Left ventricle myocardium inferior (tissue), 1 donor: Measurements from ENCODE around the gene FAM135A. TPM values are rescaled to one million over a fixed set of nuclear protein-coding genes. Genes with fewer than 3 reads are reported as not detected.

ENCODE experiments used
- DNase-seq: peaks from one replicate; pipeline ENCODE4 v3.0.0-alpha.2; 2020
- H3K27ac ChIP-seq: fragments of 200-600 bp; replicated peaks from 2 replicates; pipeline ENCODE4 v1.8.0; 2021
- H3K27me3 ChIP-seq: fragments of 200-600 bp; 2 replicates; pipeline ENCODE4 v1.8.0; 2021; ENCODE audit warnings: low read depth
- H3K36me3 ChIP-seq: fragments of 200-600 bp; 2 replicates; pipeline ENCODE4 v1.8.0; 2021
- H3K4me1 ChIP-seq: fragments of 200-600 bp; 2 replicates; pipeline ENCODE4 v1.8.0; 2021
- H3K4me3 ChIP-seq: fragments of 200-600 bp; 2 replicates; pipeline ENCODE4 v1.8.0; 2021; ENCODE audit warnings: mild to moderate bottlenecking, moderate library complexity
- H3K9me3 ChIP-seq: fragments of 200-600 bp; replicated peaks from 2 replicates; pipeline ENCODE4 v1.8.0; 2021
- CTCF ChIP-seq: fragments of 200-600 bp; IDR thresholded peaks from 2 replicates; pipeline ENCODE4 v1.8.0; 2021; ENCODE audit warnings: antibody characterized with exemption, mild to moderate bottlenecking, borderline replicate concordance
- intact Hi-C: fragments of 100-400 bp; cut with micrococcal nuclease; formaldehyde crosslinking; loops from one replicate; pipeline ENCODE4 v1.11.0; 2022
- total RNA-seq: library from RNA; stranded (reverse); fragmentation: NEBNext Ultra II Directional; extraction: Animal tissue kit (Norgen Biotek cat#: 25700); gene quantifications from one replicate; pipeline ENCODE4 v1.2.1, GENCODE V29; 2021
- donor health status: DM: no; HTN: yes; CAD: no; lungs with severe emphysema.

FAM135A gene
- total RNA-seq, 1 donor from 2014 or later = 14.5 TPM

- Histone ChIP-seq H3K27me3 (no peaks in the 10 kb centered on the region), H3K27ac (no peak overlapping the region), H3K4me3 (no peak overlapping the region), H3K4me1 (no peaks in the 10 kb centered on the region), H3K36me3 (peaks cover 11% of the 10 kb centered on the region), H3K9me3 (no peaks in the 10 kb centered on the region)
- DNase-seq = no peak
- intact Hi-C loops = no loop called here
- TF ChIP-seq CTCF = no peak
These were observed 105.4 kb downstream of the FAM135A start for GRCh38 chr6:70518723-70519122.

- Histone ChIP-seq H3K27me3 (no peaks in the 10 kb centered on the region), H3K27ac (no peak overlapping the region), H3K9me3 (no peaks in the 10 kb centered on the region), H3K4me3 (no peak overlapping the region), H3K4me1 (no peaks in the 10 kb centered on the region), H3K36me3 (peaks cover 18% of the 10 kb centered on the region)
- peak; percentile 32 for TF ChIP-seq CTCF
- intact Hi-C loops = no loop called here
- no peak for DNase-seq
These were observed 107.3 kb downstream of the FAM135A start for GRCh38 chr6:70520575-70520974.

- Histone ChIP-seq H3K4me3 (no peak overlapping the region), H3K36me3 (peaks cover 40% of the 10 kb centered on the region), H3K9me3 (no peaks in the 10 kb centered on the region), H3K4me1 (no peaks in the 10 kb centered on the region), H3K27ac (no peak overlapping the region), H3K27me3 (no peaks in the 10 kb centered on the region)
- intact Hi-C loops = no loop called here
- DNase-seq = no peak
- no peak for TF ChIP-seq CTCF
These were observed 111.5 kb downstream of the FAM135A start for GRCh38 chr6:70524721-70525286.

GRCh38 chr6:70527071-70527737 lies 113.9 kb downstream of the FAM135A start:
- Histone ChIP-seq H3K36me3 (peaks cover 45% of the 10 kb centered on the region), H3K27ac (no peak overlapping the region), H3K9me3 (no peaks in the 10 kb centered on the region), H3K27me3 (no peaks in the 10 kb centered on the region), H3K4me3 (no peak overlapping the region), H3K4me1 (no peaks in the 10 kb centered on the region)
- no peak for TF ChIP-seq CTCF
- intact Hi-C loops = no loop called here
- DNase-seq = no peak

GRCh38 chr6:70530023-70530422 lies 116.7 kb downstream of the FAM135A start:
- intact Hi-C loops = no loop called here
- TF ChIP-seq CTCF = no peak
- Histone ChIP-seq H3K4me1 (no peaks in the 10 kb centered on the region), H3K4me3 (no peak overlapping the region), H3K27me3 (no peaks in the 10 kb centered on the region), H3K27ac (no peak overlapping the region), H3K36me3 (peaks cover 51% of the 10 kb centered on the region), H3K9me3 (no peaks in the 10 kb centered on the region)
- DNase-seq = no peak
